PC-3 (cell line): ENCODE data around the gene RTN1. TPM values are rescaled to one million over a fixed set of nuclear protein-coding genes. Genes with fewer than 3 reads are reported as not detected.

Experiments
- ATAC-seq: fragments of 200-7000 bp; cut with Tn5 transposase; 2 replicates; pipeline ENCODE4 v1.9.1; 2020; ENCODE audit warnings: mild to moderate bottlenecking, moderate library complexity
- BruUV-seq: library from RNA; stranded (reverse); fragments of 400-500 nt; replicated peaks from 2 replicates; lab custom pipeline; 2021; lab: Mats Ljungman, UMichigan
- CTCF ChIA-PET: fragments of 300-600 bp; sonication (Branson Sonifier 250); formaldehyde crosslinking; loops from one replicate; lab custom pipeline; 2022; ENCODE audit warnings: antibody characterized with exemption; lab: Charles Lee
- POLR2A ChIA-PET: fragments of 300-600 bp; sonication (Branson Sonifier 250); formaldehyde crosslinking; loops from one replicate; lab custom pipeline; 2022; ENCODE audit warnings: antibody characterized with exemption; ENCODE audit not compliant: unreplicated experiment; lab: Charles Lee
- DNase-seq: peaks from one replicate; pipeline ENCODE4 v3.0.0-alpha.2; 2015
- H2AFZ ChIP-seq: fragments of 300-600 bp; sonication (generic); 2 replicates; pipeline ENCODE4 v1.6.0; 2016; ENCODE audit warnings: antibody characterized with exemption, low read length
- H3F3A ChIP-seq: fragments of 300-600 bp; sonication (generic); one replicate; pipeline ENCODE4 v1.6.0; 2017; ENCODE audit warnings: antibody characterized with exemption, low read length, control low read depth, mild to moderate bottlenecking; ENCODE audit not compliant: unreplicated experiment
- H3K27ac ChIP-seq: fragments of 300-600 bp; sonication (generic); 2 replicates; pipeline ENCODE4 v1.5.1; 2016; ENCODE audit warnings: mild to moderate bottlenecking, low read length
- H3K27me3 ChIP-seq: fragments of 300-600 bp; sonication (generic); 2 replicates; pipeline ENCODE4 v1.6.1; 2016; ENCODE audit warnings: low read length, mixed read lengths
- H3K36me3 ChIP-seq: fragments of 300-600 bp; sonication (generic); 2 replicates; pipeline ENCODE4 v1.6.1; 2016; ENCODE audit warnings: low read depth, mixed run types, low read length, mixed read lengths
- H3K4me1 ChIP-seq: fragments of 300-600 bp; sonication (generic); 2 replicates; pipeline ENCODE4 v1.5.1; 2016; ENCODE audit warnings: low read length; ENCODE audit not compliant: insufficient read depth
- H3K4me2 ChIP-seq: fragments of 300-600 bp; sonication (generic); 2 replicates; pipeline ENCODE4 v1.6.0; 2016; ENCODE audit warnings: low read length
- H3K4me3 ChIP-seq: fragments of 300-600 bp; sonication (generic); 2 replicates; pipeline ENCODE4 v1.5.1; 2016; ENCODE audit warnings: mild to moderate bottlenecking, low read length, mixed read lengths
- H3K79me2 ChIP-seq: fragments of 300-600 bp; sonication (generic); 2 replicates; pipeline ENCODE4 v1.6.1; 2017; ENCODE audit warnings: low read length, mixed read lengths
- H3K9ac ChIP-seq: fragments of 300-600 bp; sonication (generic); 2 replicates; pipeline ENCODE4 v1.6.0; 2016; ENCODE audit warnings: mild to moderate bottlenecking, low read length
- H3K9me2 ChIP-seq: fragments of 300-600 bp; sonication (generic); replicated peaks from 2 replicates; pipeline ENCODE4 v1.6.1; 2016; ENCODE audit warnings: mixed run types, low read length, mixed read lengths
- H3K9me3 ChIP-seq: fragments of 300-600 bp; sonication (generic); 2 replicates; pipeline ENCODE4 v1.6.1; 2016; ENCODE audit warnings: low read length, mixed read lengths
- H4K20me1 ChIP-seq: fragments of 300-600 bp; sonication (generic); 2 replicates; pipeline ENCODE4 v1.6.1; 2016; ENCODE audit warnings: low read length, mixed read lengths
- EZH2 ChIP-seq: fragments of 300-600 bp; sonication (generic); IDR thresholded peaks from one replicate; pipeline ENCODE4 v1.6.1; 2017; ENCODE audit warnings: antibody characterized with exemption, mild to moderate bottlenecking, low read length; ENCODE audit not compliant: unreplicated experiment
- EZH2phosphoT487 ChIP-seq: fragments of 300-600 bp; sonication (generic); IDR thresholded peaks from 2 replicates; pipeline ENCODE4 v1.6.1; 2018; ENCODE audit warnings: mild to moderate bottlenecking, antibody characterized with exemption, low read length, borderline replicate concordance
- intact Hi-C: fragments of 100-400 bp; cut with micrococcal nuclease; formaldehyde crosslinking; loops from 2 replicates; pipeline ENCODE4 v1.9.0; 2023
- total RNA-seq: library from RNA; depleted of rRNA; stranded (reverse); fragments of >200 nt; gene quantifications from 2 replicates; pipeline ENCODE4 v1.2.3, GENCODE V29; 2014
- TF ChIP-seq, protein P1 (sequence below): fragments of 300-600 bp; sonication (generic); conservative IDR thresholded peaks from 2 replicates; pipeline ENCODE4 v1.5.1; 2017; ENCODE audit warnings: antibody characterized with exemption, low read depth, mild to moderate bottlenecking, low read length

Gene RTN1
- total RNA-seq, 1 experiment from 2014 or later = not detected

GRCh38 chr14:59751578-59751977 lies 119.0 kb downstream of the RTN1 start:
- POLR2A ChIA-PET = no interaction called here
- Histone ChIP-seq H3F3A (no peaks in the 10 kb centered on the region), H3K36me3 (no peaks in the 10 kb centered on the region), H2AFZ (no peak overlapping the region), H3K9me3 (no peaks in the 10 kb centered on the region), H3K9ac (no peak overlapping the region), H3K9me2 (no peaks in the 10 kb centered on the region), H4K20me1 (no peaks in the 10 kb centered on the region), H3K4me1 (no peaks in the 10 kb centered on the region), H3K4me2 (no peak overlapping the region), H3K27ac (no peak overlapping the region), H3K4me3 (no peak overlapping the region), H3K79me2 (no peaks in the 10 kb centered on the region), H3K27me3 (peaks cover 46% of the 10 kb centered on the region)
- ATAC-seq (no peak), DNase-seq (no peak)
- CTCF ChIA-PET = interaction anchor here (0.6 to 0.7 kb wide), 2 partner anchors 87 to 175 kb away, joined by 4 to 7 read pairs; no protein-coding TSS in a partner anchor
- TF ChIP-seq EZH2 (no peak), EZH2phosphoT487 (no peak)
- TF ChIP-seq, protein P1, sequence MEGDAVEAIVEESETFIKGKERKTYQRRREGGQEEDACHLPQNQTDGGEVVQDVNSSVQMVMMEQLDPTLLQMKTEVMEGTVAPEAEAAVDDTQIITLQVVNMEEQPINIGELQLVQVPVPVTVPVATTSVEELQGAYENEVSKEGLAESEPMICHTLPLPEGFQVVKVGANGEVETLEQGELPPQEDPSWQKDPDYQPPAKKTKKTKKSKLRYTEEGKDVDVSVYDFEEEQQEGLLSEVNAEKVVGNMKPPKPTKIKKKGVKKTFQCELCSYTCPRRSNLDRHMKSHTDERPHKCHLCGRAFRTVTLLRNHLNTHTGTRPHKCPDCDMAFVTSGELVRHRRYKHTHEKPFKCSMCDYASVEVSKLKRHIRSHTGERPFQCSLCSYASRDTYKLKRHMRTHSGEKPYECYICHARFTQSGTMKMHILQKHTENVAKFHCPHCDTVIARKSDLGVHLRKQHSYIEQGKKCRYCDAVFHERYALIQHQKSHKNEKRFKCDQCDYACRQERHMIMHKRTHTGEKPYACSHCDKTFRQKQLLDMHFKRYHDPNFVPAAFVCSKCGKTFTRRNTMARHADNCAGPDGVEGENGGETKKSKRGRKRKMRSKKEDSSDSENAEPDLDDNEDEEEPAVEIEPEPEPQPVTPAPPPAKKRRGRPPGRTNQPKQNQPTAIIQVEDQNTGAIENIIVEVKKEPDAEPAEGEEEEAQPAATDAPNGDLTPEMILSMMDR = no peak
- no TSS peak for BruUV-seq
- intact Hi-C loops = no loop called here

- H3K4me1 ChIP-seq = no peaks in the 10 kb centered on the region
- no peaks in the 10 kb centered on the region for H4K20me1 ChIP-seq
- DNase-seq (no peak), ATAC-seq (no peak)
- no peak overlapping the region for H3K9ac ChIP-seq
- TF ChIP-seq EZH2phosphoT487 = no peak
- TF ChIP-seq, protein P1 = no peak
- H3K9me2 ChIP-seq = no peaks in the 10 kb centered on the region
- H3K27me3 ChIP-seq = peaks cover 42% of the 10 kb centered on the region
- intact Hi-C loops = no loop called here
- H2AFZ ChIP-seq = no peak overlapping the region
- no peak overlapping the region for H3K27ac ChIP-seq
- H3K4me3 ChIP-seq = no peak overlapping the region
- no peaks in the 10 kb centered on the region for H3K79me2 ChIP-seq
- no TSS peak for BruUV-seq
- H3K4me2 ChIP-seq = no peak overlapping the region
- no peaks in the 10 kb centered on the region for H3F3A ChIP-seq
- no peaks in the 10 kb centered on the region for H3K36me3 ChIP-seq
- no peaks in the 10 kb centered on the region for H3K9me3 ChIP-seq
- ChIA-PET CTCF (no interaction called here), POLR2A (interaction anchor here (0.6 kb wide), 1 partner anchor 381 kb away, joined by 3 read pairs; no protein-coding TSS in a partner anchor)
These were observed 130.8 kb downstream of the RTN1 start for GRCh38 chr14:59739794-59740193.

DNA sequence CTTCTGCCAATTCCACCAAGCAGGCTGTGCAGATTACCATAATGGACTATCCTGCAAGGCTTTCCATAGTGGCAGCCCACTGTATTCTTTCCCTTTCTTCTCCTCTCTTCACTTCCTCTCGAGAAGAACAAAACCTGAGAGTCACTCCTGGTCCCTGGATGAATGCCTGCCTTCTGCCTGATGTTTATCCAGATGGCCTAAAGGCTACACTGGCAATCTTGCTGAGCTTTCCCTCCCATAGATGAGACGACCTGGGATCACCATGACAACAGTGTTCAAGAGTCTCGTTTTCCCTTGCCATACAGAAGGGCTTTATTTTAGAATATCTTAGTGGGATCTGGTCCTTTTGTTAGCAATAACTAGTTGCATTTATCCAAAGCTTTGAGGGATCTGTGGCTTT lies 142.3 kb downstream of the RTN1 start:
- no peak overlapping the region for H3K4me2 ChIP-seq
- H3K4me3 ChIP-seq = no peak overlapping the region
- H3K9me2 ChIP-seq = no peaks in the 10 kb centered on the region
- CTCF ChIA-PET = no interaction called here
- BruUV-seq = no TSS peak
- intact Hi-C loops = no loop called here
- no peaks in the 10 kb centered on the region for H3K9me3 ChIP-seq
- no peaks in the 10 kb centered on the region for H3K4me1 ChIP-seq
- no peak overlapping the region for H3K9ac ChIP-seq
- no peak for ATAC-seq
- no peak overlapping the region for H2AFZ ChIP-seq
- H3K36me3 ChIP-seq = no peaks in the 10 kb centered on the region
- no peak overlapping the region for H3K27ac ChIP-seq
- H4K20me1 ChIP-seq = no peaks in the 10 kb centered on the region
- POLR2A ChIA-PET = no interaction called here
- TF ChIP-seq EZH2phosphoT487 = no peak
- no peak for TF ChIP-seq EZH2
- TF ChIP-seq, protein P1 = no peak
- H3K79me2 ChIP-seq = no peaks in the 10 kb centered on the region
- H3K27me3 ChIP-seq = peaks cover 53% of the 10 kb centered on the region
- DNase-seq = no peak
- H3F3A ChIP-seq = no peaks in the 10 kb centered on the region
